ENCODE measurements around the gene C19orf25.
"Not testable (repeated sequence)": the region's sequence is repeated elsewhere in the genome, so short reads cannot be mapped to it uniquely, and the experiment has no call there.

Gene C19orf25

GRCh38 chr19:1481893-1482360, 2.9 kb upstream of the C19orf25 start:
- DNase-seq (ENCODE audit: low read depth in 2 of 2): no peak

GRCh38 chr19:1481224-1481892, 2.3 kb upstream of the C19orf25 start:
- no peak for DNase-seq (ENCODE audit: low read depth in 2 of 2)

- not testable (repeated sequence) for DNase-seq (ENCODE audit: low read depth in 2 of 2)
These were observed 2.0 kb downstream of the C19orf25 start for GRCh38 chr19:1477056-1477455.

- no peak for DNase-seq (ENCODE audit: low read depth in 2 of 2)
These were observed 3.1 kb downstream of the C19orf25 start for GRCh38 chr19:1475751-1476437.

- DNase-seq (ENCODE audit: low read depth in 2 of 2): no peak
These were observed 4.2 kb downstream of the C19orf25 start for GRCh38 chr19:1474765-1475351.

- DNase-seq (ENCODE audit: low read depth in 2 of 2): no peak
These were observed 4.8 kb downstream of the C19orf25 start for GRCh38 chr19:1474011-1474764.

GRCh38 chr19:1473085-1473851, 5.7 kb downstream of the C19orf25 start:
- DNase-seq (ENCODE audit: low read depth in 2 of 2): no peak

- no peak for DNase-seq (ENCODE audit: low read depth in 2 of 2)
These were observed 6.6 kb downstream of the C19orf25 start for GRCh38 chr19:1472231-1473084.

- no peak for DNase-seq (ENCODE audit: low read depth in 2 of 2)
These were observed 7.4 kb downstream of the C19orf25 start for GRCh38 chr19:1471515-1472160.

- DNase-seq (ENCODE audit: low read depth in 2 of 2): no peak
These were observed 8.0 kb downstream of the C19orf25 start for GRCh38 chr19:1471010-1471514.

- DNase-seq (ENCODE audit: low read depth in 2 of 2): no peak
These were observed 8.6 kb downstream of the C19orf25 start for GRCh38 chr19:1470305-1471009.

GRCh38 chr19:1470055-1470304, 9.0 kb downstream of the C19orf25 start:
- no peak for DNase-seq (ENCODE audit: low read depth in 2 of 2)

- DNase-seq (ENCODE audit: low read depth in 2 of 2): no peak
These were observed 9.6 kb downstream of the C19orf25 start for GRCh38 chr19:1469255-1470054.

GRCh38 chr19:1468821-1469254, 10.2 kb downstream of the C19orf25 start:
- no peak for DNase-seq (ENCODE audit: low read depth in 2 of 2)

GRCh38 chr19:1468274-1468820, 10.7 kb downstream of the C19orf25 start:
- DNase-seq (ENCODE audit: low read depth in 2 of 2): no peak

- DNase-seq (ENCODE audit: low read depth in 2 of 2): no peak
These were observed 11.3 kb downstream of the C19orf25 start for GRCh38 chr19:1467490-1468273.

- DNase-seq (ENCODE audit: low read depth in 2 of 2): no peak
These were observed 11.9 kb downstream of the C19orf25 start for GRCh38 chr19:1467215-1467489.

Data from fibroblast of skin of left biceps (primary cell).